OCI-LY1 (cell line): ENCODE results near the gene ADGRG2.

Experiments used
- H2AFZ ChIP-seq: fragments of 200-600 bp; sonication (generic), shearing (Covaris generic); 2 replicates; pipeline ENCODE4 v1.6.0; 2014; ENCODE audit warnings: antibody characterized with exemption, mild to moderate bottlenecking, low read length
- H3F3A ChIP-seq: fragments of 200-600 bp; sonication (generic), shearing (Covaris generic); 2 replicates; pipeline ENCODE4 v1.6.0; 2014; ENCODE audit warnings: mild to moderate bottlenecking, antibody characterized with exemption, low read length, moderate library complexity; ENCODE audit not compliant: insufficient read depth
- H3K27ac ChIP-seq: fragments of 200-600 bp; sonication (generic); 2 replicates; pipeline ENCODE4 v1.5.1; 2014; ENCODE audit warnings: low read length, mixed run types, mild to moderate bottlenecking, low read depth; ENCODE audit not compliant: poor library complexity, severe bottlenecking
- H3K27me3 ChIP-seq: fragments of 200-600 bp; sonication (generic); 2 replicates; pipeline ENCODE4 v1.6.0; 2014; ENCODE audit warnings: antibody characterized with exemption, mild to moderate bottlenecking, low read length, moderate library complexity; ENCODE audit not compliant: insufficient read depth
- H3K36me3 ChIP-seq: fragments of 200-600 bp; sonication (generic); 2 replicates; pipeline ENCODE4 v1.6.1; 2014; ENCODE audit warnings: mild to moderate bottlenecking, antibody characterized with exemption, low read length, moderate library complexity, mixed read lengths; ENCODE audit not compliant: insufficient read depth
- H3K4me1 ChIP-seq: fragments of 200-600 bp; sonication (generic); 2 replicates; pipeline ENCODE4 v1.5.1; 2014; ENCODE audit warnings: mild to moderate bottlenecking, low read length, moderate library complexity; ENCODE audit not compliant: insufficient read depth, severe bottlenecking
- H3K4me2 ChIP-seq: fragments of 200-600 bp; sonication (generic), shearing (Covaris generic); 2 replicates; pipeline ENCODE4 v1.6.1; 2014; ENCODE audit warnings: low read length
- H3K4me3 ChIP-seq: fragments of 200-600 bp; sonication (generic); 2 replicates; pipeline ENCODE4 v1.5.1; 2014; ENCODE audit warnings: low read length, low read depth, mild to moderate bottlenecking, mixed read lengths; ENCODE audit not compliant: poor library complexity, severe bottlenecking
- H3K79me2 ChIP-seq: fragments of 200-600 bp; shearing (Covaris generic); 2 replicates; pipeline ENCODE4 v1.6.1; 2016; ENCODE audit warnings: mixed run types, low read length, mixed read lengths; ENCODE audit not compliant: insufficient read depth
- H3K9ac ChIP-seq: fragments of 200-600 bp; sonication (generic), shearing (Covaris generic); 2 replicates; pipeline ENCODE4 v1.6.1; 2014; ENCODE audit warnings: mild to moderate bottlenecking, low read length, mixed read lengths
- H3K9me2 ChIP-seq: fragments of 200-600 bp; sonication (generic), shearing (Covaris generic); 2 replicates; pipeline ENCODE4 v1.6.1; 2014; ENCODE audit warnings: low read depth, mild to moderate bottlenecking, low read length, mixed read lengths
- H3K9me3 ChIP-seq: fragments of 200-600 bp; shearing (Covaris generic); 2 replicates; pipeline ENCODE4 v1.6.1; 2014; ENCODE audit warnings: low read length, mixed read lengths
- H4K20me1 ChIP-seq: fragments of 200-600 bp; sonication (generic), shearing (Covaris generic); 2 replicates; pipeline ENCODE4 v1.6.0; 2016; ENCODE audit warnings: mild to moderate bottlenecking, low read length; ENCODE audit not compliant: insufficient read depth
- CTCF ChIP-seq: fragments of 200-600 bp; sonication (generic), shearing (Covaris generic); IDR thresholded peaks from 2 replicates; pipeline ENCODE4 v1.5.1; 2017; ENCODE audit warnings: mild to moderate bottlenecking, antibody characterized with exemption, low read length, moderate library complexity, mixed read lengths
- EZH2 ChIP-seq: fragments of 200-600 bp; sonication (generic), shearing (Covaris generic); IDR thresholded peaks from 2 replicates; pipeline ENCODE4 v1.8.0; 2017; ENCODE audit warnings: borderline replicate concordance, mixed run types, mild to moderate bottlenecking, antibody characterized with exemption, low read length, moderate library complexity, mixed read lengths

The ADGRG2 gene

GRCh38 chrX:19034025-19034424 lies 88.2 kb downstream of the ADGRG2 start:
- Histone ChIP-seq H3K4me3 (no peak overlapping the region), H3K79me2 (no peaks in the 10 kb centered on the region), H4K20me1 (no peaks in the 10 kb centered on the region), H3K36me3 (no peaks in the 10 kb centered on the region), H2AFZ (no peak overlapping the region), H3K9me2 (no peaks in the 10 kb centered on the region), H3K27ac (no peak overlapping the region), H3F3A (no peaks in the 10 kb centered on the region), H3K9ac (no peak overlapping the region), H3K9me3 (no peaks in the 10 kb centered on the region), H3K27me3 (no peaks in the 10 kb centered on the region), H3K4me2 (no peak overlapping the region), H3K4me1 (no peaks in the 10 kb centered on the region)
- TF ChIP-seq EZH2 (no peak), CTCF (no peak)

- Histone ChIP-seq H4K20me1 (no peaks in the 10 kb centered on the region), H3K27me3 (no peaks in the 10 kb centered on the region), H3K27ac (no peak overlapping the region), H3F3A (no peaks in the 10 kb centered on the region), H3K4me3 (no peak overlapping the region), H3K9ac (no peak overlapping the region), H3K4me2 (no peak overlapping the region), H2AFZ (no peak overlapping the region), H3K79me2 (no peaks in the 10 kb centered on the region), H3K36me3 (no peaks in the 10 kb centered on the region), H3K9me2 (no peaks in the 10 kb centered on the region), H3K4me1 (no peaks in the 10 kb centered on the region), H3K9me3 (no peaks in the 10 kb centered on the region)
- TF ChIP-seq EZH2 (no peak), CTCF (no peak)
These were observed 91.5 kb downstream of the ADGRG2 start for GRCh38 chrX:19030805-19031204.

GRCh38 chrX:19028560-19028959 lies 93.7 kb downstream of the ADGRG2 start:
- H3K4me1 ChIP-seq = no peaks in the 10 kb centered on the region
- H3K9ac ChIP-seq = no peak overlapping the region
- no peaks in the 10 kb centered on the region for H3K27me3 ChIP-seq
- H3K9me2 ChIP-seq = no peaks in the 10 kb centered on the region
- TF ChIP-seq CTCF (no peak), EZH2 (no peak)
- H3F3A ChIP-seq = no peaks in the 10 kb centered on the region
- H3K79me2 ChIP-seq = no peaks in the 10 kb centered on the region
- no peak overlapping the region for H3K4me3 ChIP-seq
- H4K20me1 ChIP-seq = no peaks in the 10 kb centered on the region
- H3K27ac ChIP-seq = no peak overlapping the region
- no peak overlapping the region for H3K4me2 ChIP-seq
- no peaks in the 10 kb centered on the region for H3K36me3 ChIP-seq
- H2AFZ ChIP-seq = no peak overlapping the region
- H3K9me3 ChIP-seq = no peaks in the 10 kb centered on the region
